ENCODE data around the gene SLC9A3.

- TF ChIP-seq EP300 (IDR thresholded peaks at IDR 0.05; ENCODE audit: low read depth), result no peak
- TF ChIP-seq, protein P1, sequence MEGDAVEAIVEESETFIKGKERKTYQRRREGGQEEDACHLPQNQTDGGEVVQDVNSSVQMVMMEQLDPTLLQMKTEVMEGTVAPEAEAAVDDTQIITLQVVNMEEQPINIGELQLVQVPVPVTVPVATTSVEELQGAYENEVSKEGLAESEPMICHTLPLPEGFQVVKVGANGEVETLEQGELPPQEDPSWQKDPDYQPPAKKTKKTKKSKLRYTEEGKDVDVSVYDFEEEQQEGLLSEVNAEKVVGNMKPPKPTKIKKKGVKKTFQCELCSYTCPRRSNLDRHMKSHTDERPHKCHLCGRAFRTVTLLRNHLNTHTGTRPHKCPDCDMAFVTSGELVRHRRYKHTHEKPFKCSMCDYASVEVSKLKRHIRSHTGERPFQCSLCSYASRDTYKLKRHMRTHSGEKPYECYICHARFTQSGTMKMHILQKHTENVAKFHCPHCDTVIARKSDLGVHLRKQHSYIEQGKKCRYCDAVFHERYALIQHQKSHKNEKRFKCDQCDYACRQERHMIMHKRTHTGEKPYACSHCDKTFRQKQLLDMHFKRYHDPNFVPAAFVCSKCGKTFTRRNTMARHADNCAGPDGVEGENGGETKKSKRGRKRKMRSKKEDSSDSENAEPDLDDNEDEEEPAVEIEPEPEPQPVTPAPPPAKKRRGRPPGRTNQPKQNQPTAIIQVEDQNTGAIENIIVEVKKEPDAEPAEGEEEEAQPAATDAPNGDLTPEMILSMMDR (IDR thresholded peaks at IDR 0.05), result no peak
These were observed 19.7 kb downstream of the SLC9A3 start for GRCh38 chr5:504326-505154.

All from transverse colon (tissue), 3 donors.